CD4-positive, alpha-beta T cell treated with Interleukin-15 for 1 hour (primary cell): ENCODE measurements around the gene MAD1L1.
A peak's percentile ranks its signal among the peaks of the same experiment; 100 is the strongest.

Experiments used
- DNase-seq: peaks from one replicate; pipeline ENCODE4 v3.0.0-alpha.2; 2020

The MAD1L1 gene

GRCh38 chr7:2054927-2055326 lies 177.8 kb downstream of the MAD1L1 start:
- no peak for DNase-seq

- DNase-seq, result no peak
Observed at GRCh38 chr7:2053395-2053794, 179.3 kb downstream of the MAD1L1 start.

DNA sequence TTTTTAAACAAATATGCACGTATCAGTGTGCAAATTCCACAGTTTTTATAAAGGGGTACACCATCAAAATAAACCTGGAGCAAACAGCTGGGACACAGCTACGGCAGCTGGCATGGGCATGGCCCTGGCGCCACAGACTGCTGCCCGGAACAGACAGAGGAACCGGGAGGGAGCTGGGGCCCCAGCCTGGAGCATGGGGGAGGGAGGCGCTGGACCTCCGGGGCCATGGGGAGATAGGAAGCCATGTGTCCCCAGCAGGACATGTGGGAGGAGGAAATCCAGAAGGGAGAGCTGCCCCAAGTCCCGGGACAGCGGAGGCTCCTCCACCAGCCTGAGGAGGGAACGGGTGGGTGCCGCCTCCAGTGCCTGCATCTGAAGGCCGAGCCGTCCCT lies 180.1 kb downstream of the MAD1L1 start:
- no peak for DNase-seq

DNA sequence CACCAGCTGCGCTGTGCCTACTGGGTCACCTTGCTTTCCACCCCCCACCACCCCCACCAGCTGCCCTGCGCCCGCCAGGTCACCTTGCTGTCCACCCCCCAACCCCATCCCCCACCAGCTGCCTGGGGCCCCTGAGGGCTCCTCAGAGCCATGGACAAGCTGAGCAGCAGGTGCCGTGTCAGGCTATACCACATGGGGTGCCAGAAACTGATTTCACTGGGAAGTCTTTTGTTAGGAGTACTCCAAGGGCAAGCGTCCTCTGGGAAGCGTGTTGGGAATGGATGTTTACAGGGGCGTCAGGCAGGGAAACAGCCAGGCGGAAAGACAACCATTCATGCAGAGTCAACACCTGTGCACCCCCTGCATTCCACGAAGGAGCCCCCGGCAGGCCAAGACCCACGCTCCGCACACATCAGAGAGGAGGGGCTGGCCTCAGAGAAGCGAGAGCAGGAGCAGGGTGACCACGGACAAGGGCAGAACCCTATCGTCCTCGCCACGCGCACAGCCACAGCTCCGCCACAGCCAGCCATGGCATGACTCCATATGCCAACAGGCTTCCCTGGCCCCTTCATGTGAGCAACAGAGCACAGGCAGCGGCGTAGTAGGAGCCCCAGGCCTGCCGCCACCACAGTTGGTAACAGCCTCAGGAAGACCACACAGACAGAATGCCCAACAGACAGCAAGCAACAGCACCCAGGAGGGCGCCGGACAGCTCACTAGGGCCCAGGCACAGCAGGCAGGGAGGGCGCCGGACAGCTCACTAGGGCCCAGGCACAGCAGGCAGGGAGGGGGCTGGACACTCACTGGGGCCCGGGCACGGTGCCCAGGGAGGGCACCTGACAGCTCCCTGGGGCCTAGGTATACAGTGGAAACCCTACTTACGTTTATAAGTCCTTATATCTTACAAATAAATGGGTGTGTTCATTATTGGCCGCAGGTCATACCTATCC lies 180.8 kb downstream of the MAD1L1 start:
- DNase-seq, result no peak

GRCh38 chr7:2050511-2050866 lies 182.3 kb downstream of the MAD1L1 start:
- DNase-seq, result no peak

- DNase-seq, result peak; percentile 37
Observed at GRCh38 chr7:2049782-2050510, 182.8 kb downstream of the MAD1L1 start.

GRCh38 chr7:2049111-2049781 lies 183.5 kb downstream of the MAD1L1 start:
- DNase-seq, result peak; percentile 6

- peak; percentile 7 for DNase-seq
Observed at GRCh38 chr7:2048531-2048930, 184.2 kb downstream of the MAD1L1 start.

- peak; percentile 12 for DNase-seq
Observed at GRCh38 chr7:2048006-2048405, 184.7 kb downstream of the MAD1L1 start.

GRCh38 chr7:2046581-2047565 lies 185.9 kb downstream of the MAD1L1 start:
- DNase-seq, result peak; percentile 10

DNA sequence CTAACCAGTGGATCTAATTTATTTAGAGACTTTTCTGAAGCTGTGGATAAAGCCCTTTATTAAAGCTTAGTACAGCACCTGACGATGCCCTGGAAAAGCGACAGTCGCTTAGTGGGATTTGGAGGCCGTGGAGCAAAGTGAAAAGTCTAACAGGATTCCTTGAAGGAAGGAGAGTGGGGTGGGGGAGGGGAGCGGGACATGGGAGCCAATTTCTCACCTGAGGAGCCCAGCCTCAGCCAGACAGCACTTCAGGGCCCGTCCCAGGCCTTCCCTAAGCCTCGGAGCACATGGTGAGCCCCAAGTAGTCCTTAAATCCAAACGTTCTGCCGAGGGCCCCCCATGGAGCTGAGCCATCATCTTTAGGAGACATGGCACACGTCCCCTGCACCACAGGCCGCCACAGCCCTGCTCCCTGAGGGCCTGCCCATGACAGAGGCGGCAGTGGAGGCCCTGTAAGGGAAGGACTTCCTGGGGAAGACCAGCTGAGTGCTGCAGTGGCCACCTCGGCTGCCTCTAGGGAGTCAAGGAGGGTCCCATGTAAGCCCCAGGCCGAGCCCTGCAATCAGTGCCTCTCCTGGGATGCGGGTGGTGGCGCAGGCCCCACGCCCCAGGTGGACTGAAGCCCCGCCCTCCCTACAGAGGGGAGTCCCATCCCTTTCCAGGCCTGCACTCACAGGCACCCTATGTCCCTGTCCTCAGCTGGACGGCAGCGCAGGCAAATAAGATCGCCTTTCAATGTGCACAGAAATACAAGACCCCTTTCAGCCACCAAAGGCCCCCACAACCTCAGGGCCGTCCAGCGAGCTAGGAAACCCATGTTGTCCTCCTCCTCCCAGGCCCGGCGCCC lies 187.0 kb downstream of the MAD1L1 start:
- peak; percentile 7 for DNase-seq

GRCh38 chr7:2044883-2045471 lies 187.8 kb downstream of the MAD1L1 start:
- peak; percentile 17 for DNase-seq

- peak; percentile 15 for DNase-seq
Observed at GRCh38 chr7:2044311-2044882, 188.3 kb downstream of the MAD1L1 start.

- DNase-seq, result peak; percentile 12
Observed at GRCh38 chr7:2043316-2044039, 189.3 kb downstream of the MAD1L1 start.

DNA sequence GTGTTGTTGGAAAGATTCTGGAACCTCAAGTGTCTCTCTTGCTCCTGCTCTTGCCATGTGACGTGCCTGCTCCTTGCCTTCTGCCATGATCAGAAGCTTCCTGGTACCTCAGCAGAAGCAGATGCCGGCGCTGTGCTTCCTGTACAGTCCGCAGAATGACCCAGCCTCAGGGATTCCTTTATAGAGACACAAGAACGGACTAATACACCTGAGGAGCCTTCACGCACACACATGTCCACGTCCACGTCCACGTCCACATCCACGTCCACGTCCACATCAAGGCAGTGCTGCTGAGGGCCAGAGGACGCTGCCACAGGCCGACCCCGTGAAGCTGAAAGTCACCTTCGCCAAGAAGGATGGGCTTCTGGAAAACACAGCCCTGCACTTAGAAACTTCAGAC lies 190.1 kb downstream of the MAD1L1 start:
- peak; percentile 8 for DNase-seq

GRCh38 chr7:2041496-2042367 lies 191.0 kb downstream of the MAD1L1 start:
- DNase-seq, result peak; percentile 16

- DNase-seq, result peak; percentile 33
Observed at GRCh38 chr7:2040893-2041270, 191.9 kb downstream of the MAD1L1 start.

DNA sequence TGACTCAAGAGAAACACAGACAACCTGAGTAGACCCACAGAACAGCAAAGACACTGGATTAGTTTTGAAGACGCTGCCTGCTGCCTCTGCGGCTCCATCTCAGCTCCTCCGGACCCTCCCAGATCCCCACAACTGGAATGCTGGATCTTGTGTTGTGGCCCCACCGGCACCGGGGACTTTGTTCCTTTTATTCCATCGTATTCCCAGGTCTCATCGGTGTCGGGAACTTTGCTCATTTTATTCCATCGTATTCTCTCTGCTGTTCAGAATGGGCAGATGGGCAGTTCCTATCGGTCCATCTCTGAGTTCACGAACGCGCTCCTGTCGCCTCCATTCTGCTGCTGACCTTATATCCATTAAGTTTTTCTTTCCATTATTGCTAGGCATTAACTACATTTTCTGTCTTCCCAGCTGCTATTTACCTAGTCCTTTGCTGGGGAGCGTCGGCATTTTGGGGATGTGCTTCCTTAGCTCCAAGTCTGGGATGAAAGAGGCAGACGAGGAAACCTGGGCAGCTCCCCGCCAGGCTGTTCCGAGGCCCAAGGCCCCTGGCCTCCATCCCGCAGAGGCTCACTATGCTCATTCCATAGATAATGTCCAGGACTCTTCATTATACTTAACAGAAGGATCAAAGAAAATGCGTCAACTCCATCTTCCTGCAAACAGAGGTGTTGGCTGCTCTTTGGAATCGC lies 192.4 kb downstream of the MAD1L1 start:
- DNase-seq, result no peak
